HG03571 (cell line): ENCODE results near the gene ALG8.
"Not testable (repeated sequence)": the region's sequence is repeated elsewhere in the genome, so short reads cannot be mapped to it uniquely, and the experiment has no call there.

Experiments used
- ATAC-seq: cut with Tn5 transposase; IDR thresholded peaks from one replicate; pipeline ENCODE4 v1.9.1; 2021; ENCODE audit not compliant: unreplicated experiment

ALG8 gene

DNA sequence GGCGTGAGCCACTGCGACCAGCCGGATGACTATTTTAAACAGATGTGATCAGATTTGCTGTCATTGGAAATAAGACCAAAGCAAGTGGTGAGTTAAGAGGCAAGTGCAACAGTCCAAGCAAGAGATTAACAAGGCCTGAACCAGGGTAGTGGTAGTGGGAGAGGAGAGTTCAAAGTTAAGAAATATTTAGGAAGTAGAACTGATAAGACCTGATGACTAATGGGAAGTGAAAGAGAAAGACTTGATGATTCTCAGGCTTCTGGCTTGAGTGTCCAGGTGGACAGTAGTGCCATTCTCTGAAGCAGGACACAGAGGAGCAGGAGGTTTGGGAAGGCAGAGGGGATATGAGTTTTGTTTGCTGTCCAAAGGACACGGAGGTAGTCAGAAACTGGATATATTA, 67.0 kb downstream of the ALG8 start:
- ATAC-seq = no peak

DNA sequence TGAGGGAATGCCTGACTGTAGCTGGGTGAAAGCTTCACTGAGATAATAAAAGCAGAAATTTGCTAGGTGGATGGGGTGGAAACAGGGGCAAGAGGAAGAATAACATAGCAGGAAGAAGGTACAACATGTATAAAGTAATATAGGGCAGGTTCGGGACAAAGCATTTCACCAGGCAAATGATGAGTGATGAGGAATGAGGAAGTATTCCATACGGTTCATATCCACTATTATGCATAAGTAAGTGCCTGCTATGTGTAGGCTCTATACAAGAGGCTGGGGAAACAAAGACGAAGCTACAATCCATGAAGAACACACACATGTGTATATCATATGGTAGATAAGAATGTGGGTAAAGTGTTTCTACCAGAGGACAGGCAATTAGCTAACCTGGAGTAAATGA, 67.7 kb downstream of the ALG8 start:
- no peak for ATAC-seq

GRCh38 chr11:78070621-78071020, 68.8 kb downstream of the ALG8 start:
- ATAC-seq = no peak

- no peak for ATAC-seq
Measured at GRCh38 chr11:78069465-78069864, 70.0 kb downstream of the ALG8 start.

DNA sequence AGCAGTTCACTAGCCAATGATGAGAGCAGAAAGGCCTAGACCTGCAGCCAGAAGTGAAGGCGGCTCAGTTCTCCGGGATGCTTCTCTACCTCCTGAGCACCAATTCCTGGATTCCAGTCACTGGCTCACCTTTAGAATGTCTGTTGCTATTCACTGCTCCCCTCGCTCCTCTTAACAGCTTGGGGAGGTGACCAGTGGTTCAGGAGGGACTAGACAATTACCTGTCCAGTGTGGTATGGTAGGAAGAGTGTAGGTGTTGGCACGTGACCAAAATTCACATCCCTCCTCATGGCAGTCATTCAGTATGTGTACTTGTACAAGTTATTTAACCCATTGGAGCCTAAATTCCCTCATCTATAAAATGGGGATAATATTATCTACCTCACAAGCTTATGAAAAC, 71.7 kb downstream of the ALG8 start:
- ATAC-seq = no peak

- ATAC-seq = no peak
Measured at GRCh38 chr11:78066471-78066870, 73.0 kb downstream of the ALG8 start.

DNA sequence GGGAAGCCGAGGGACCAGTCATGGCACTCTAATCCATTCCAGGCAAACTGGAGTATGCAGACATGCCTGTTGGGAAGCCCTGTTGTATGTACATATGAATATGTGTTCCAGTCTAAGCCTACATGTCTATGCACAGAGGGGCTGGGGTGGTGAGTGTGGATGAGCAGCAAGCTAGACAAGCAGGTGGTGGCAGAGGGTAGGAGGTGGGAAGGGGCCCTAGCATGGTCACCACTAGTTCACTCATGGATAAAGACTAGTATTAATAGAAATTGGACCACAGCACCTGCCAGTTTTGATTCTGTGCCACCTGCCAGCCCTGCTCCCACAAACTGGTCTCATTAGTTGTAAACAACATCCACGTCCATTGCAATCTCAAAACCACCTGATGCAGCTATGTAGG, 74.2 kb downstream of the ALG8 start:
- ATAC-seq = no peak

GRCh38 chr11:78063440-78064181, 75.8 kb downstream of the ALG8 start, which contains the start of gene THRSP:
TSS of gene THRSP (plus strand) at chr11:78063861. CDS start at chr11:78063882, 21 bp downstream.
- ATAC-seq = no peak

GRCh38 chr11:78062671-78063070, 76.8 kb downstream of the ALG8 start:
- ATAC-seq = no peak

- no peak for ATAC-seq
Measured at GRCh38 chr11:78061921-78062311, 77.5 kb downstream of the ALG8 start.

GRCh38 chr11:78061088-78061920, 78.1 kb downstream of the ALG8 start:
- no peak for ATAC-seq

- no peak for ATAC-seq
Measured at GRCh38 chr11:78060533-78060932, 78.9 kb downstream of the ALG8 start.

GRCh38 chr11:78059749-78060328, 79.6 kb downstream of the ALG8 start:
- not testable (repeated sequence) for ATAC-seq

DNA sequence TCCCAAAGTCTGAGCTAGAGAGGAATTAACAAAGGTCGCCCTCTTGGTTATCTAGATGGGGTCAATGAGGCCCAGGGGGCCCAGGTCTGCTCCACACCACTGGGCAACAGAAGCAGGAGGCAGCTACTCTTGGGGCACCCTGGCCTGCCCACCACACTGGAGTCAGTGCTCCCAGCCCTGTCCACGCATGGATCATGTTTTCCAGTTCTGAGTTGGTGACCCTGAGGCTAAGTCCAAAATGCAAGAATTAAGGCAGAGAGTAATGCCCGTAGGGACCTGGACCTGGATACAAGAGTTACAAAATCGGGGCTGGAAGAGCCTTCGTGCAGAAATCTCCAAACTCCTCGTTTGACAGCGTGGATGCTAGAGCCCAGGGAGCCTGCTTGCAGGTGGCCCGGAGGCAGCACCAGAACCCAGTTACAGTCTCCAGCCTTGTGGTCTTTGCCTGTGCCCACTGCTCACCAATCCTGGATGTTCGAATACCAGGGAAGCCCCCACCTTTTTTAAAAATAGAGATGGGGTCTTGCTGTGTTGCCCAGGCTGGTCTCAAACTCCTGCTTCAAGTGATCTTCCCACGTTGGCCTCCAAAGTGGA, 81.9 kb downstream of the ALG8 start:
- no peak for ATAC-seq

DNA sequence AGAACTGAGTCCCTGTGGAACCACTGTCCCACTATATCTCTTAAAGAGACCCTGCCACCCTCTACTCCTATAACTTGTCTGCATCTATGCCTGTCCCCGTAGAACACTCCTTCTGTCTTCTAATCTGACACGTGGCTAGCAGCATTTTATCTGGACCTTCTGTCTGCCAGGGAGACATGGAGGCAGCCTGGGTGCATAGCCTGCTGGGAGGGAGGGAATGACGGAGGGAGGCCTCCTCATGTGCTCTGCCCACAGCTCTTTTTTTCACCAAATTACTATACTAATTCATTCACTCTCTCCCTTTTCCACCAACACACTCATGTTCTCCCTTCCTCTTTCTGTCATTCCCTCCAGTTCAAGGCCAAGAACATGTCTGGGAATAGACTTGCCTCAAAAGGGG, 83.3 kb downstream of the ALG8 start:
- no peak for ATAC-seq

- ATAC-seq = no peak
Measured at GRCh38 chr11:78054971-78055370, 84.5 kb downstream of the ALG8 start.

DNA sequence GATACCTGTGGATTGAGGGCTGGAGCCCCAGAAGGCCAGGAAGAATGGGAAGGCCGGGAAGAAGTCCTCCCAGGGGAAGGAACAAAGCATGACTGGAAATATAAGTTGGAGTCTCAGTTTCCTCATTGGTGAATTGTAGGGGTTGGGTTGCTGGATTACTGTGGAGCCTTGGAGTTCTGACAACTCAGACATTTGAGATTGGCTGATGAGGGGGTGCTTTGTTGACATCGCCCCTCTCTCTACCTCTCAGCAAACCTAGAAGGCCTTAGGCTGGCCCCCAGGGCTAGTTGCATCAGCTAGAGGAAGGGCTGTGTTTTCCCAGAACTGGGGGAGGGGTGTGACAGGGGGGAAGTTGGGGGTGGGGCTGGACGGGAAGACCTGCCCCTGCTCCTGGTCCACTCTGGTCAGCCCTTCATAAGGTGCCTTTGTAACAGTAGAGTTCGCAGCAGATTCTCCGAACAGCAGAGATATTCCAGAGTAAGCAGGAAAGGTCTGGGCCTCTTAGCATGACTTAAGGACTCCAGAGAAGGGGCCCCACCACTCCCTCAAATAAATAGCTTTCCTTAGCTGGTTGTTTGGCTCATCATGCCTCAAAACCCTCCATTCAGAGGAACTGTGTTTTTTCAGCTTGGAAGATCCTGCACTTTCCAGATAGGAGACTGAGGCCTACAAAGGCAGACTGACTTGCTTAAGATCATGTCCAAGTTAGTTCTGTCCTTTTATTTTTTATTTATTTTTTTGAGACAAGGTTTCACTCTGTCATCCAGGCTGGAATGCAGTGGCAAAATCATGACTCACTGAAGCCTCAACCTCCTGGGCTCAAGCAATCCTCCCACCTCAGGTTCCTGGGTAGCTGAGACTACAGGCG, 88.2 kb downstream of the ALG8 start:
- no peak for ATAC-seq
